HEK293T (cell line): ENCODE results near the gene C6orf141.

Experiments used
- ARNT ChIP-seq: fragments of 450-650 bp; IDR thresholded peaks from 2 replicates; pipeline ENCODE4 v1.6.1; 2017; ENCODE audit warnings: mild to moderate bottlenecking
- BHLHE40 ChIP-seq: fragments of 450-650 bp; IDR thresholded peaks from 2 replicates; pipeline ENCODE4 v1.6.1; 2016; ENCODE audit warnings: mild to moderate bottlenecking, moderate library complexity, borderline replicate concordance
- ELF4 ChIP-seq: fragments of 450-650 bp; IDR thresholded peaks from 2 replicates; pipeline ENCODE4 v1.6.1; 2017; ENCODE audit warnings: antibody characterized with exemption
- FOXA1 ChIP-seq: fragments of 450-650 bp; IDR thresholded peaks from 2 replicates; pipeline ENCODE4 v1.6.1; 2016; ENCODE audit warnings: mild to moderate bottlenecking
- FOXK2 ChIP-seq: fragments of 450-650 bp; IDR thresholded peaks from 2 replicates; pipeline ENCODE4 v1.6.1; 2016; ENCODE audit warnings: mild to moderate bottlenecking
- FOXM1 ChIP-seq: fragments of 450-650 bp; IDR thresholded peaks from 2 replicates; pipeline ENCODE4 v1.6.1; 2017; ENCODE audit warnings: mild to moderate bottlenecking, borderline replicate concordance
- HDGF ChIP-seq: fragments of 450-650 bp; IDR thresholded peaks from 2 replicates; pipeline ENCODE4 v1.6.1; 2017; ENCODE audit warnings: antibody characterized with exemption, borderline replicate concordance
- LEF1 ChIP-seq: fragments of 450-650 bp; IDR thresholded peaks from 2 replicates; pipeline ENCODE4 v1.6.1; 2017; ENCODE audit warnings: mild to moderate bottlenecking, borderline replicate concordance
- PKNOX1 ChIP-seq: fragments of 450-650 bp; IDR thresholded peaks from 2 replicates; pipeline ENCODE4 v1.6.1; 2016
- SP1 ChIP-seq: fragments of 450-650 bp; IDR thresholded peaks from 2 replicates; pipeline ENCODE4 v1.6.1; 2017
- SUZ12 ChIP-seq: fragments of 450-650 bp; IDR thresholded peaks from 2 replicates; pipeline ENCODE4 v1.6.1; 2016; ENCODE audit warnings: mild to moderate bottlenecking

DNA sequence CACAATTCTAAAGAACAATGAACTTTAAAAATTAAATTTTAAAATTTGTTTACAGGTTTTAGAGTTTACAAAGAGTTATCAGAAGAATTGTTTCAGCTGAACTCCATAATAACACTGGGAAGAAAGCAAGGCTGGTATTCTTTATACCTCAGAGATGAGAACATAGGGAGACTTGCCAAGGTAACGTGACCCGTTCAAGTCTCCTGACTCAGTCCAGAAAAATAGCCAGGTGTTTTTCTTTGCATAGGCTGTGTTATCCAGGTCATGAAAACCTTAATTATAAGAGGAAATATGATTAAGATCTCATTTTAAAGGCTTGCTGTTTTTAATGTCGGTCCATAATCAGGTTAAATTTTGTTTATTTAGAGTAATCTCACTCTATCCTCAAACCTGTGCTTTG is 8.5 kb upstream of the C6orf141 start:
- TF ChIP-seq LEF1 (no peak), SP1 (no peak), FOXK2 (no peak), PKNOX1 (no peak), ELF4 (no peak), FOXM1 (no peak), BHLHE40 (no peak), FOXA1 (no peak), SUZ12 (no peak), HDGF (no peak), ARNT (no peak)
